Activated CD4-positive, alpha-beta T cell treated with anti-CD3 and anti-CD28 coated beads, Interleukin-2, amount 10 ng/mL, durations not matched to agents 24 days and 14 days (primary cell): ENCODE results near the gene BTBD10. TPM values are rescaled to one million over a fixed set of nuclear protein-coding genes. Genes with fewer than 3 reads are reported as not detected.

ENCODE experiments used
- DNase-seq: peaks from one replicate; pipeline ENCODE4 v3.0.0; 2022
- H3K27ac Mint-ChIP-seq: one replicate; pipeline ENCODE4 v1.8.0; 2022; ENCODE audit warnings: mild to moderate bottlenecking, mixed read lengths
- H3K27me3 Mint-ChIP-seq: one replicate; pipeline ENCODE4 v1.8.0; 2022; ENCODE audit warnings: mixed read lengths
- H3K36me3 Mint-ChIP-seq: one replicate; pipeline ENCODE4 v1.8.0; 2022; ENCODE audit warnings: low read depth, mild to moderate bottlenecking, mixed read lengths
- H3K4me1 Mint-ChIP-seq: one replicate; pipeline ENCODE4 v1.8.0; 2021; ENCODE audit warnings: mixed read lengths
- H3K4me3 Mint-ChIP-seq: one replicate; pipeline ENCODE4 v1.8.0; 2022; ENCODE audit warnings: mild to moderate bottlenecking, moderate library complexity, mixed read lengths
- H3K9me3 Mint-ChIP-seq: one replicate; pipeline ENCODE4 v1.8.0; 2021; ENCODE audit warnings: mixed read lengths
- intact Hi-C: fragments of 100-400 bp; cut with micrococcal nuclease; formaldehyde crosslinking; loops from one replicate; pipeline ENCODE4 v1.15.1; 2023
- total RNA-seq: library from RNA; stranded (reverse); gene quantifications from 2 replicates; pipeline ENCODE4 v1.2.3, GENCODE V29; 2022

BTBD10 gene
- 20.3 and 21.8 TPM in 2 replicates for total RNA-seq

DNA sequence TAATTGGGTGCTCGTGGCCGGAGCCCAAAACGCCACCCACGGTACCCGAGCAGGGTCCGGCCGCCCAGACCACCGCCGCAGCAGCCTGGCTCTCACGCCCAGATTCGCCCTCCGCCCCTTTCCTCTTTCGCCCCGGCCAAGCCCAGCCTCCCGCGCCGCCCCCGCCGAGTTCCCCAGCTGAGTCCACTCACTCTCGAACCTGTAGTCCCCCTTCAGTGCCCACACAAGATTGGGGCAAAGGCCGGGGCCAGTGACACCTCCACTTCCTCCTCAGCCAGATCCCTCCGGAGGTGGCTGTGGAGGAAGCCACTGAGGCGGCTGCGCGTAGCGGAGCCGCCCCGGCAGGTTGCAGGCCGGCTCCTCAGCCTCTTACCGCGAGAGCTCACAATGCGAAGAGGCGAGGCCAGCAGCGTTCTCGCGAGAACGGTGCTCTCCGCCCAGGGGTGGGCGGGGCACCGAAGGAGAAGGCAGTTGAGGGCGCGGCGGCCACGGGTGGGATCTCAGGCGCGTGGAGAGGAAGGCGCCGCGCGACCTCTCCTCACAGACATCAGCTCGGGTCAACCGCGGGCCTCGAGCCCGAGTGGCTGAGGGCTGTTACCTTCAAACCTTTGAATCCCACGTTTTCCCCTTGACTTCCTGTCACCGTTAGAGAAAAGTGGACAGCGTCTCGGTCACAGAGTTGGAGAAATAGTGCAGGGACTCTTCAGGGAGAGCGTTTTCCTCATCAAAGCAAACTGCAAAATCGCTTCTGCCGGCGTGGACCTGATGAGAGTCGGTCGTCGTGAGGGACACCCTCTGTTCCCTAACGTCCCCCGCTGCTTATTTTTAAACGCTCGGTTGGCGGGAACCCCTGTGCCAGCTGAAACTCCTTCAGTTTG lies at the start of gene BTBD10:
TSS of gene BTBD10 (minus strand) at position 322 of the 878 bp plus-strand sequence. CDS start 18,098 bp downstream, outside the sequence.
- H3K27me3 Mint-ChIP-seq = no peaks in the 10 kb centered on the region

DNA sequence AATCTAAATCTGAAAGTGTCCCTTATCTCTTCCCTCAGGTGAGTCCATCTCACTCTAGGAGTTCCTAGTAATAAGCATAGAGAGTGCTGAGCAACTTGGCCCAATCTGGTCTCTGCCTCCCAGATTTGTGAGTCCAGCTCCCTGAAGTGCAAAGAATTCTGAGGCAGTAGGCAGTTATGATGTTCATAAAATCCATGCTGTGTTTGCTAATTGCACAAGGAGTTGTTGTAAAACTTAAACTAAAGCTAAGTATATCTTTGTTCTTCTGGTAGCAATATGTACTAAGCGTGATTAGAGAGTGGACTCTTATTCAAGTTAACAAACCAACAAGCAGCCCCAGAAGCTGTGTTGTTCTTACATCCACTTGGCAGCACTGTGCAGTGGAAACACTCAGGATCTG lies 40.4 kb upstream of the BTBD10 start:
- Mint-ChIP-seq H3K27me3 (peaks cover 6% of the 10 kb centered on the region), H3K36me3 (no peaks in the 10 kb centered on the region), H3K27ac (no peak overlapping the region), H3K9me3 (no peaks in the 10 kb centered on the region), H3K4me1 (no peaks in the 10 kb centered on the region), H3K4me3 (no peak overlapping the region)
- intact Hi-C loops = no loop called here
- no peak for DNase-seq

More for the DNA sequence above, at the start of gene BTBD10:
- Mint-ChIP-seq H3K4me3 (peak within 1 kb of the TSS; percentile 98), H3K4me1 (peaks cover 30% of the 10 kb centered on the region), H3K36me3 (peaks cover 6% of the 10 kb centered on the region), H3K27ac (peak within 1 kb of the TSS; percentile 97), H3K9me3 (no peaks in the 10 kb centered on the region)
- intact Hi-C loops = loop anchor here (1.0 to 10.0 kb wide), 5 partner anchors 118 to 1112 kb away; partner anchors contain the start of genes BMAL1 and FAR1
- DNase-seq = peak; percentile 98

DNA sequence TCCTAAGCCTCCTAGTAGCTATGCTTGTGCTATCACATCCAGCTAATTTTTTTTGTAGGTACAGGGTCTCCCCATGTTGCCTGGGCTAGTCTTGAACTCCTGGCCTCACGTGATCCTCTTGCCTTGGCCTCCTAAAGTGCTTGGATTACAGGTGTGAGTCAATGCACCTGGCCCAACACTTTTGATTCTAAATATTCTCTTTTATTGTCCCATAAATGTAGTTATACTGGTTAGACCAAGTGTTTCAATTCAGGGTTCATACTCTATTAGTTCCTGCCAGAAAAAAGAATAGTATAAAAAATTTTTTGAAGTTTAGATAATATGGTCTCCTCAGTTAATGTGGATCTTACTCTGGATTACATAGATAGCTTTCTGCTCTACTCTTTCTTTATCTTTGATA lies 39.5 kb upstream of the BTBD10 start:
- intact Hi-C loops = no loop called here
- Mint-ChIP-seq H3K4me3 (no peak overlapping the region), H3K27me3 (peaks cover 9% of the 10 kb centered on the region), H3K4me1 (no peaks in the 10 kb centered on the region), H3K36me3 (no peaks in the 10 kb centered on the region), H3K9me3 (no peaks in the 10 kb centered on the region), H3K27ac (no peak overlapping the region)
- DNase-seq = no peak

DNA sequence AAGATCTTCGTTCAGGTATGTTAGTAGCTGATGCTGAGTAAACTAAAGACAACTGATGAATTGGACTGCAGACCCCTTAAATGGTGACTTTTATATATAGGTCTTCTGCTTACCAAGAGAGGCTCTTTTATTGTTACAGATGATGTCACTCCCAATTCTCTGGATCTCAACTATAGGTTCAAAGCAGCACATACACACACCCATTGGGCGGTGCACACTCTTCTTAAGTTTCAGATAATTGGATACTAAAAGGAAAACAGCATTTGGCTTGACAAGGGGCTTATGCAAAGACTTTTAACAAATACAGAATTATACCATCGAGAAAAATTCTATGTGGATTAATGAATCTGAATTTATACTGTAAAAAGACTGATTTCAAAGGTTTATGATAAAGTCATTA lies 32.9 kb upstream of the BTBD10 start, which contains the start of gene PTH:
TSS of gene PTH (minus strand) at position 69 of the 400 bp plus-strand sequence. CDS start 3,142 bp downstream, outside the sequence.
- no peak within 1 kb of the TSS for H3K27ac Mint-ChIP-seq
- no peaks in the 10 kb centered on the region for H3K9me3 Mint-ChIP-seq
- DNase-seq = no peak
- H3K27me3 Mint-ChIP-seq = peaks cover 15% of the 10 kb centered on the region
- H3K4me3 Mint-ChIP-seq = no peak within 1 kb of the TSS
- intact Hi-C loops = no loop called here
- H3K4me1 Mint-ChIP-seq = no peaks in the 10 kb centered on the region
- H3K36me3 Mint-ChIP-seq = no peaks in the 10 kb centered on the region

DNA sequence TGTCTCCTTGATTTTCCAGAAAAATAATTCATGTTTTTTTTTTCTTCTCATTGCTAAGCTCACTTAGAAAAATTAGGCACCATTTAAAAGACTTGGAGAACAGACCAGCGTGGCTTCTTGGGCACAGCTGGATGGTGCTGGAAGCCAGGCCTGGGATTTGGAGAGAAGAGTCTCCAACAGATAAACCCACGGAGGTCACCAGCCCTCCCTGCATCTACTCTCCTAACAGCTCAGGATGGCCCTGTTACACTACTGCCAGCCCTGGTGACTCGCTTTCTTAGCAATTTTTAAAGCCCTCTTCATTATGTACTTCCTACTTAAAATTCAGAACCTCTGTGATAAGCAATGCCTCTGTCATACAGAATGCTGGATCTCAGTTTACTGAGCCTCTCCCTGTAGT lies 31.0 kb upstream of the BTBD10 start:
- Mint-ChIP-seq H3K4me3 (no peak overlapping the region), H3K4me1 (no peaks in the 10 kb centered on the region), H3K36me3 (no peaks in the 10 kb centered on the region), H3K9me3 (no peaks in the 10 kb centered on the region), H3K27me3 (peaks cover 18% of the 10 kb centered on the region), H3K27ac (no peak overlapping the region)
- intact Hi-C loops = no loop called here
- DNase-seq = no peak

DNA sequence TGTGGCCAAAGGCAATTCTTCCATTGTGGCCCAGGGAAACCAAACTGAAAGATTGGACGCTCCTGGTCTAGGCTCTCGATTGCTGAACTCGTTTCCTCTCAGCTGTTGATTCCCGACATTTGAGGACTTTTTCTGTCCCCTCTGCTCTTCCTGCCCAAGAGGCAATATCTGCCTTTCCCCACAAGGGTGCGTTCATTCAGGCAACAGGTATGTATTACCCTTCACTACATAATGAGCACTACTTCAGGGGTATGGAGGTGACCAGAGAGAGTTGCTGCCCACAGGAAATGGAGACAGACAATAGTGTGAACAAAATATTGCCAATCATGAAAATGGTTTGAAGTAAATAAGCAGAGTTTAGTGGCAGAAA lies 24.6 kb upstream of the BTBD10 start:
- DNase-seq = peak; percentile 65
- H3K36me3 Mint-ChIP-seq = no peaks in the 10 kb centered on the region
- no peak overlapping the region for H3K27ac Mint-ChIP-seq
- intact Hi-C loops = loop anchor here (5.0 kb wide), 1 partner anchor 760 kb away; no protein-coding TSS in a partner anchor
- no peaks in the 10 kb centered on the region for H3K4me1 Mint-ChIP-seq
- H3K9me3 Mint-ChIP-seq = peaks cover 3% of the 10 kb centered on the region
- H3K27me3 Mint-ChIP-seq = peaks cover 12% of the 10 kb centered on the region
- H3K4me3 Mint-ChIP-seq = peak overlapping the region; percentile 63

DNA sequence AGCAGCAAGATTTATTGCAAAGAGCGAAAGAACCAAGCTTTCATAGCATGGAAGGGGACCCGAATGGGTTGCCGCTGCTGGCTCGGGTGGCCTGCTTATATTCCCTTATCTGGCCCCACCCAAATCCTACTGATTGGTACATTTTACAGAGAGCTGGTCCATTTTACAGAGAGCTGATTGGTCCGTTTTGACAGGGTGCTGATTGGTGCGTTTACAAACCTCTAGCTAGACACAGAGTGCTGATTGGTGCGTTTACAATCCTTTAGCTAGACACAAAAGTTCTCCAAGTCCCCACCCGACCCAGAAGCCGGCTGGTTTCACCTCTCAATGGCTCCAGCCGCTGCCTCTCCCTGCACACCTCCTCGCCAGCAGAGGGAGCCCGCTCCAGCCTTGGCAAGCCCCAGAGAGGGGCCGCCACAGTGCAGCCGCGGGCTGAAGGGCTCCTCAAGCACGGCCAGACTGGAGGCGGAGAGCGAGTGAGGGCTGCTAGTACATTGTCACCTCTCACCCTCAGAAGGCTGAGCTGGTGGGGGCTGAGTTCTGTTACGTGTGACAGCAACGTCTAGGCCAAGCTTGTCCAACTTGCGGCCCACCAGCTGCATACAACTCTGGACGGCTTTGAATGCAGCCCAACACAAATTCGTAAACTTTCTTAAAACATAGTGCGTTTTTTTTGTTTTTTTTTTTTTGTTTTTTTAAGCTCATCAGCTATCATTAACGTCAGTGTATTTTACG lies 24.1 kb upstream of the BTBD10 start:
- Mint-ChIP-seq H3K9me3 (peaks cover 3% of the 10 kb centered on the region), H3K27me3 (peaks cover 13% of the 10 kb centered on the region), H3K27ac (no peak overlapping the region), H3K4me1 (no peaks in the 10 kb centered on the region), H3K4me3 (peak overlapping the region; percentile 63), H3K36me3 (no peaks in the 10 kb centered on the region)
- DNase-seq = peak; percentile 85
- intact Hi-C loops = loop anchor here (5.0 kb wide), 1 partner anchor 760 kb away; no protein-coding TSS in a partner anchor

DNA sequence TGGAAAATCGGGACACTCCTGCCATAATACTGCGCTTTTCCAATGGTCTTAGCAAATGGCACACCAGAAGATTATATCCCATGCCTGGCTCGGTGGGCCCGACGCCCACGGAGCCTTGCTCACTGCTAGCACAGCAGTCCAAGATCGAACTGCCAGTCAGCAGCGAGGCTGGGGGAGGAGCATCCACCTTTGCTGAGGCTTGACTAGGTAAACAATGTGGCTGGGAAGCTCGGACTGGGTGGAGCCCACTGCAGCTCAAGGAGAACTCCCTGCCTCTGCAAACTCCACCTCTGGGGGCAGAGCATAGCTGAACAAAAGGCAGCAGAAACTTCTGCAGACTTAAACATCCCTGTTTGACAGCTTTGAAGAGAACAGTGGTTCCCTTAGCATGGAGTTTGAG lies 17.2 kb upstream of the BTBD10 start:
- no peak for DNase-seq
- intact Hi-C loops = no loop called here
- H3K4me3 Mint-ChIP-seq = no peak overlapping the region
- peaks cover 13% of the 10 kb centered on the region for H3K27me3 Mint-ChIP-seq
- H3K9me3 Mint-ChIP-seq = peaks cover 6% of the 10 kb centered on the region
- H3K36me3 Mint-ChIP-seq = no peaks in the 10 kb centered on the region
- H3K27ac Mint-ChIP-seq = no peak overlapping the region
- H3K4me1 Mint-ChIP-seq = no peaks in the 10 kb centered on the region

DNA sequence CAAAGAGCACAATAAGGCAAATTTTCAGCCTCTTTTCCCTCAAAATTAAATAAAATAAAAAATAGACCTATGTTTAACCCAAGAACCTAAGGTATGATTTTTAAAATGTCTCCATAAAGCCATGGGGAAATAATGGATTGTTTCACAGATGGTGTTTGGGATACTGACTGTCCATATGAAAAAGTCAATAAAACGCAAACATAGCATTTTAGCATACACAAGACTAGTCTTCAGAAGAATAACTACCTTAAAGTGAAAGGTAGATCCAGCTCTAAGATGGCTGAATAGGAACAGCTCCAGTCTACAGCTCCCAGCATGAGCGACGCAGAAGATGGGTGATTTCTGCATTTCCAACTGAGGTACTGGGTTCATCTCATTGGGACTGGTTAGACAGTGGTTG lies 16.7 kb upstream of the BTBD10 start:
- Mint-ChIP-seq H3K36me3 (no peaks in the 10 kb centered on the region), H3K4me1 (no peaks in the 10 kb centered on the region), H3K27me3 (peaks cover 13% of the 10 kb centered on the region), H3K27ac (no peak overlapping the region), H3K4me3 (no peak overlapping the region), H3K9me3 (peaks cover 6% of the 10 kb centered on the region)
- intact Hi-C loops = no loop called here
- DNase-seq = no peak

DNA sequence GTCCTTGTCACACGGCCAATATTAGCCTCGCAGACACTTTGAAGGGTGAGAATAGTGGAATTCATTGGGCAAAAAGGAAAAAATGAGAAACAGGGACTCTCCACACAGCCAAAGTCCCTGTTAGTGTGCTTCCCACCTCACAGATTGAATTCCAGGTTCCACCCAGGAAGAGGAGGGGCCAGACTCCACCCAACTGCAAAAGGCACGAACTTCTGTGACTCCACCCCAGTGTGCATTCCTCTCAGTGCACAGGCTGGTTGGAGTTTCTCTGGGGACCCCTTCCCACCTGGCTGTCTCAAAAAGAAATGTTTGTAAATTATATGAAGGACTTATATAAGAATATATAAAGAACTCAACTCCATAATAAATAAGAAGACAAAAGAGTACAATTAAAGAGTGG lies 12.1 kb upstream of the BTBD10 start:
- H3K27me3 Mint-ChIP-seq = peaks cover 22% of the 10 kb centered on the region
- no peak overlapping the region for H3K27ac Mint-ChIP-seq
- intact Hi-C loops = no loop called here
- DNase-seq = peak; percentile 33
- no peak overlapping the region for H3K4me3 Mint-ChIP-seq
- H3K4me1 Mint-ChIP-seq = no peaks in the 10 kb centered on the region
- H3K36me3 Mint-ChIP-seq = no peaks in the 10 kb centered on the region
- no peaks in the 10 kb centered on the region for H3K9me3 Mint-ChIP-seq

DNA sequence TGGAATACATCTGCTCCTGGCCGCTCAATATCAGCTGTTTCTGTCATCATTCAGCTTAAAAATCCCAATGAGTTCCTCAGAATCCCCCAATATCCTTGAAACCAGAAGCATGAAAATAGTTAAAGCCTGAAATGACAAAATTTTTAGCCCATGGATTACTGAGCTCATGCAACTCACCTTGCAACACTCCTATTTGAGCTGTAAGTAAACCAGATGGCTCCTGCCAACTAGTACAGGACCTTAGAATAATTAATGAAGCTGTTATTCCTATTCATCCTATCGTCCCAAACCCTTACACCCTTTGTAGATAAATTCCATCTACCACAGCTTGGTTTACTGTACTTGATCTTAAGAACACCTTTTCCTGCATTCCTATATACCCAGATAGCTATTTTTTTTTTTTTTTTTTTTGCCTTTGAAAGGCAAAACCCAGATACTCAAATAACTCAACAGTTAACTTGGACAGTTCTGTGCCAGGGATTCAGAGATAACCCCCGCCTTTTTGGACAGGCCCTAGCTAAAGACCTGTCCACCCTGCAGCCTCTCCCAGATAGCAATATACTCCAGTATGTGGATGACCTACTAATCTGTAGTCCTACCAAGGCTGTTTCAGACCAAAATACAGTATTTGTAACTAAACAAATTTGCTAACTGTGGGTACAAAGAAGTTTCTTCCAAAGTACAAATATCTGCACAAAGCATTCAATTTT lies 10.1 kb upstream of the BTBD10 start:
- Mint-ChIP-seq H3K4me3 (no peak overlapping the region), H3K27me3 (peaks cover 27% of the 10 kb centered on the region), H3K27ac (no peak overlapping the region), H3K4me1 (no peaks in the 10 kb centered on the region), H3K9me3 (no peaks in the 10 kb centered on the region), H3K36me3 (no peaks in the 10 kb centered on the region)
- DNase-seq = no peak
- intact Hi-C loops = no loop called here

DNA sequence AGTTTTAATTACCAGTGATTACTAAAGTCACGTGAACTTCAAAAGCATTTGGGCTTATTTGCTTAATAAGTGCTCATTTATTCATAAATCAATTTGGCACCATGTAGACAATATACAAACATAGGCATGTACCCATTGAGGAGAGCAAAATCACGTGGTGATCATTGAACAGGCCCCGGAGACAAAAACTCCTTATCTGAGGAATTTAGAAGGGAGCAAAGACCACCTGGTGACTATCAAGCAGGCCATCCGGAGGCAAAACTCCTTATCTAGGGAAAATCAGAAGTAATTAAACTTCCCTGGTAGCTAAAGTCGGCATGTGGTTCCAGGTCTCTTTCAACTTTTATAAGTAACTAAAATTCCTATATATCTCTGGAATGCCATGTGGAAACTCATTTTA lies 5.7 kb upstream of the BTBD10 start:
- H3K4me3 Mint-ChIP-seq = no peak overlapping the region
- DNase-seq = peak; percentile 24
- no peaks in the 10 kb centered on the region for H3K9me3 Mint-ChIP-seq
- H3K27ac Mint-ChIP-seq = no peak overlapping the region
- intact Hi-C loops = loop anchor here (10.0 kb wide), 1 partner anchor 1106 kb away; no protein-coding TSS in a partner anchor
- peaks cover 26% of the 10 kb centered on the region for H3K27me3 Mint-ChIP-seq
- no peaks in the 10 kb centered on the region for H3K36me3 Mint-ChIP-seq
- peaks cover 9% of the 10 kb centered on the region for H3K4me1 Mint-ChIP-seq

DNA sequence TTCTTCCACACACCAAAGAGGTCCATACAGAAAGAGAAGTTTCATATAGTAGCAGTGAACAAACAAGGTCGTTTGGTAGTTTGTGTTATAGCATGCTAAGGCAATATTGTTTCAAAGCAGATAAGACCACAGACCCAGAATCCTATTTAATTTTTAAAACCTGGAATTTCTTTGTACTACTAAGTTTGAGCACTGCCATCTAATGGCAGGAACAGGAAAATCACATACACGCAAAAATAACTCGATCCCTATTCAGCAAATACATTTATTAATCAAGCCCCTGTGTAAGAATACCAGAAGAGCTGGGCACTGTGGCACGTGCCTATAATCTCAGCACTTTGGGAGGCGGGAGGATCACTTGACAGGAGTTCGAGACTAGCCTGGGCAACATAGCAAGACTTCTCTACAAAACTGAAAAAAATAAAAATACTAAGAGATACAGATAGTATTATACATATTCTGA lies 2.9 kb upstream of the BTBD10 start:
- Mint-ChIP-seq H3K4me1 (peaks cover 24% of the 10 kb centered on the region), H3K27ac (no peak overlapping the region), H3K4me3 (no peak overlapping the region), H3K9me3 (no peaks in the 10 kb centered on the region), H3K27me3 (peaks cover 12% of the 10 kb centered on the region), H3K36me3 (no peaks in the 10 kb centered on the region)
- intact Hi-C loops = loop anchor here (10.0 kb wide), 1 partner anchor 1109 kb away; no protein-coding TSS in a partner anchor
- peak; percentile 59 for DNase-seq
